ENCODE measurements around the gene SGPL1. TPM values are rescaled to one million over a fixed set of nuclear protein-coding genes. Genes with fewer than 3 reads are reported as not detected.

SGPL1 gene
- total and polyA plus RNA-seq, 10 of the 15 experiments (the other 5 are each of a cell fraction or from before 2014, with no cell fraction given) = 4.9 to 20.7 (median 10.6) TPM

DNA sequence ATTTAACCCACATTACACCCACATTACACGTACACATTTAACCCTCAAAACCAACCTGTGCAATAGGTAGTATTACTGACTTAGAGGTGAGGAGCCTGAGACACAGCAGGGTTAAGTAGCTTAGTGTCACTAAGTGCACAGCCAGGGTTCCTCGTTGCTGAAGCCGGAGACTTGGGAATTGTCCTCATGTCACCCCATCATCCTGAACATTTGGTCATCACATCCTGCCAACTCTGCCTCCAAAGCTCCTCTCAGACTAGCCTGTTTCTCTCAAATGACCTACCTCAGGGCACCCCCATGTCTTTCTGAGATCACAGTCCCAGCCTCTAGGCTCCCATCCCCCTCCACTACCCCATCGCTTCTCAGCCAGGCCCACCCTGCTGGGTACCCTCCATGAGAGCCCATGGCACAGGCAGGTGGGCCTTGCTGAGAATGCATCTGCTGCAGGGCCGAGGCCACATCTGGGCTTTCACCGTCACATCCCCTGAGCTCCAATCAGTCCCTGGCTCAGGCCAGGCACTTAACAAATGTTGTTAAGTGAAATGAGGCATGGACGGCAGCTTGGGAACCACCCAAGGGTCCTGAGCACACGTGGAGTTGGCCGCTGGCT, 93.7 kb downstream of the SGPL1 start:
- Histone ChIP-seq H3K79me2 (ENCODE audit: control insufficient read depth, insufficient read depth, low read length) (no peaks in the 10 kb centered on the region), H4K20me1 (ENCODE audit: control insufficient read depth, insufficient read depth) (no peaks in the 10 kb centered on the region), H3K9me3 (replicated peaks; ENCODE audit: control insufficient read depth, insufficient read depth, low read length) (no peaks in the 10 kb centered on the region), H2AFZ (ENCODE audit: control insufficient read depth, low read depth, low read length) (no peak overlapping the region), H3K27ac (ENCODE audit: control insufficient read depth, insufficient read depth) (no peak overlapping the region), H3K4me1 (ENCODE audit: control insufficient read depth, insufficient read depth, low read length) (no peaks in the 10 kb centered on the region), H3K9ac (ENCODE audit: control insufficient read depth, insufficient read depth, low read length) (no peak overlapping the region), H3K4me2 (ENCODE audit: control insufficient read depth, insufficient read depth) (no peak overlapping the region), H3K27me3 (replicated peaks in 1 of 2; ENCODE audit: control insufficient read depth in 2 of 2, insufficient read depth in 2 of 2, low read length in 1 of 2) (peaks cover 0 to 2% of the 10 kb centered on the region in 2 experiments; a peak in 1 of 4 replicates), H3K4me3 (no peak overlapping the region), H3K36me3 (ENCODE audit: control insufficient read depth in 2 of 2, insufficient read depth in 2 of 2, low read length in 1 of 2) (no peaks in the 10 kb centered on the region)
- DNase-seq (ENCODE audit: low read depth, low spot score) (no peak), ATAC-seq (no peak), FAIRE-seq (no peak)
- RAD21 ChIA-PET (ENCODE audit: unreplicated experiment) = no interaction called here
- SMC1A ChIA-PET (ENCODE audit: uncharacterized antibody, unreplicated experiment) = no interaction called here
- intact Hi-C loops (cut with micrococcal nuclease; ENCODE audit: unreplicated experiment) = no loop called here
- CTCF ChIA-PET = interaction anchor here (1.3 kb wide), 1 partner anchor 375 kb away, joined by 3 read pairs; no protein-coding TSS in a partner anchor
- POLR2A ChIA-PET = no interaction called here
- in situ Hi-C loops (cut with MboI) = no loop called here
- WGBS (ENCODE audit: insufficient coverage, insufficient replicate concordance, low lambda C conversion rate, missing lambda C conversion rate) = 16% methylated on average over 9 of the region's 9 CpGs
- BruUV-seq (replicated peaks) = no TSS peak
- TF ChIP-seq YBX1 (IDR thresholded peaks at IDR 0.05) (no peak), MYB (IDR thresholded peaks at IDR 0.05; ENCODE audit: borderline replicate concordance, low read depth, low read length) (no peak), ZNF622 (IDR thresholded peaks at IDR 0.05) (no peak), POLR2A (IDR thresholded peaks at IDR 0.05; ENCODE audit: low read depth, low read length) (no peak)

DNA sequence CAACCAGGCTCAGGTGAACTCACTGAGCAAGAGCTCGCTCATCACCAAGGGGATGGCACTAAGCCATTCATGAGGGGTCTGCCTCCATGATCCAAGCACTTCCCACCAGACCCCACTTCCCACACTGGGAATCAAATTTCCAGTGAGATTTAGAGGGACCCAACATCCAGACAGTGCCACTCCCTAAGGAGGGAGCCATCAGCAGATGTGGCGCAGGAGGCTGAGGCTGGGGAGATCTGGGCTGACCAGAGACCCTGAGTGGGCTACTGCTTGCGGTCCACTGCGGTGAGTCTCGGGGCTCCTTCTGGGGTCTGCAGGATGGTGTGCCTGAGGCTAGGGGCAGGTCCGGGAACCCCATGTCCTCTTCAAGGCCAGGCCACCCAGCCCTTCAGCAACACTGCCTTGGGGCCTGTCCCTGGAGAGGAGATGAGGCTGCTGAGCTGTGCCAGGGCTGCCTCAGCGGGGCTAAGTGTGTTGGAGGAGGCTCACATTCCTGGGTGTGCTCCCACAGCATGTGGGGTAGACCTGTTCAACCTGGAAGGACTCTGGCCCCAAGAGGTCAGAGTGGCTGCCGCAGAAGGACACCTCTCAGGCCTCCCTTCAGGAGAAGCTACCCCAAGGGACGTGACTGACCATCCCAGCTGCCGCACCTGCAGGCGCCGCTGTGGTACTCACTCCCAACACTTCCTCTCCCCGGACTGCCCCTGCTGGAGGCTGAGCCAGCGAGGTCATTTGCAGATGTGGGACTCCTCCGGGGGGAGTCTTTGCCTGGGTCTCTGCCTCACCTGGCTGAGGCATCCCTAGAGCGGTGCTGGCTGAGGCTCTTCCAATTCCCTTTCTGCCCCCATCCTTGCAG, 95.0 kb downstream of the SGPL1 start:
- in situ Hi-C loops (cut with MboI) (no loop called here), intact Hi-C loops (cut with micrococcal nuclease; ENCODE audit: unreplicated experiment) (no loop called here)
- WGBS (ENCODE audit: insufficient coverage, insufficient replicate concordance, low lambda C conversion rate, missing lambda C conversion rate) = 41% methylated on average over 16 of the region's 16 CpGs
- BruUV-seq (replicated peaks) = no TSS peak
- no peak for DNase-seq (ENCODE audit: low read depth, low spot score)
- POLR2A ChIA-PET = no interaction called here
- CTCF ChIA-PET = interaction anchor here (1.3 kb wide), 1 partner anchor 374 kb away, joined by 3 read pairs; no protein-coding TSS in a partner anchor
- Histone ChIP-seq H3K4me1 (ENCODE audit: control insufficient read depth, insufficient read depth, low read length) (no peaks in the 10 kb centered on the region), H3K4me3 (no peak overlapping the region), H2AFZ (ENCODE audit: control insufficient read depth, low read depth, low read length) (no peak overlapping the region), H3K4me2 (ENCODE audit: control insufficient read depth, insufficient read depth) (no peak overlapping the region), H3K9ac (ENCODE audit: control insufficient read depth, insufficient read depth, low read length) (no peak overlapping the region), H3K79me2 (ENCODE audit: control insufficient read depth, insufficient read depth, low read length) (no peaks in the 10 kb centered on the region), H3K27ac (ENCODE audit: control insufficient read depth, insufficient read depth) (no peak overlapping the region), H3K36me3 (ENCODE audit: control insufficient read depth in 2 of 2, insufficient read depth in 2 of 2, low read length in 1 of 2) (no peaks in the 10 kb centered on the region), H3K27me3 (replicated peaks in 1 of 2; ENCODE audit: control insufficient read depth in 2 of 2, insufficient read depth in 2 of 2, low read length in 1 of 2) (peaks cover 0 to 2% of the 10 kb centered on the region in 2 experiments; a peak in 1 of 4 replicates), H3K9me3 (replicated peaks; ENCODE audit: control insufficient read depth, insufficient read depth, low read length) (no peaks in the 10 kb centered on the region), H4K20me1 (ENCODE audit: control insufficient read depth, insufficient read depth) (no peaks in the 10 kb centered on the region)
- RAD21 ChIA-PET (ENCODE audit: unreplicated experiment) = no interaction called here
- ATAC-seq = no peak
- SMC1A ChIA-PET (ENCODE audit: uncharacterized antibody, unreplicated experiment) = no interaction called here
- FAIRE-seq = no peak
- TF ChIP-seq RAD21 (IDR thresholded peaks at IDR 0.05; ENCODE audit: insufficient read depth, low read depth, low read length) (no peak), MTA2 (IDR thresholded peaks at IDR 0.05; ENCODE audit: low read depth) (no peak), POLR2A (IDR thresholded peaks at IDR 0.05; ENCODE audit: low read depth, low read length) (no peak), STAT3 (IDR thresholded peaks at IDR 0.05; ENCODE audit: low read depth, low read length) (no peak), NFIC (IDR thresholded peaks at IDR 0.05; ENCODE audit: low read depth, low read length) (no peak)
- TF ChIP-seq, protein P1, sequence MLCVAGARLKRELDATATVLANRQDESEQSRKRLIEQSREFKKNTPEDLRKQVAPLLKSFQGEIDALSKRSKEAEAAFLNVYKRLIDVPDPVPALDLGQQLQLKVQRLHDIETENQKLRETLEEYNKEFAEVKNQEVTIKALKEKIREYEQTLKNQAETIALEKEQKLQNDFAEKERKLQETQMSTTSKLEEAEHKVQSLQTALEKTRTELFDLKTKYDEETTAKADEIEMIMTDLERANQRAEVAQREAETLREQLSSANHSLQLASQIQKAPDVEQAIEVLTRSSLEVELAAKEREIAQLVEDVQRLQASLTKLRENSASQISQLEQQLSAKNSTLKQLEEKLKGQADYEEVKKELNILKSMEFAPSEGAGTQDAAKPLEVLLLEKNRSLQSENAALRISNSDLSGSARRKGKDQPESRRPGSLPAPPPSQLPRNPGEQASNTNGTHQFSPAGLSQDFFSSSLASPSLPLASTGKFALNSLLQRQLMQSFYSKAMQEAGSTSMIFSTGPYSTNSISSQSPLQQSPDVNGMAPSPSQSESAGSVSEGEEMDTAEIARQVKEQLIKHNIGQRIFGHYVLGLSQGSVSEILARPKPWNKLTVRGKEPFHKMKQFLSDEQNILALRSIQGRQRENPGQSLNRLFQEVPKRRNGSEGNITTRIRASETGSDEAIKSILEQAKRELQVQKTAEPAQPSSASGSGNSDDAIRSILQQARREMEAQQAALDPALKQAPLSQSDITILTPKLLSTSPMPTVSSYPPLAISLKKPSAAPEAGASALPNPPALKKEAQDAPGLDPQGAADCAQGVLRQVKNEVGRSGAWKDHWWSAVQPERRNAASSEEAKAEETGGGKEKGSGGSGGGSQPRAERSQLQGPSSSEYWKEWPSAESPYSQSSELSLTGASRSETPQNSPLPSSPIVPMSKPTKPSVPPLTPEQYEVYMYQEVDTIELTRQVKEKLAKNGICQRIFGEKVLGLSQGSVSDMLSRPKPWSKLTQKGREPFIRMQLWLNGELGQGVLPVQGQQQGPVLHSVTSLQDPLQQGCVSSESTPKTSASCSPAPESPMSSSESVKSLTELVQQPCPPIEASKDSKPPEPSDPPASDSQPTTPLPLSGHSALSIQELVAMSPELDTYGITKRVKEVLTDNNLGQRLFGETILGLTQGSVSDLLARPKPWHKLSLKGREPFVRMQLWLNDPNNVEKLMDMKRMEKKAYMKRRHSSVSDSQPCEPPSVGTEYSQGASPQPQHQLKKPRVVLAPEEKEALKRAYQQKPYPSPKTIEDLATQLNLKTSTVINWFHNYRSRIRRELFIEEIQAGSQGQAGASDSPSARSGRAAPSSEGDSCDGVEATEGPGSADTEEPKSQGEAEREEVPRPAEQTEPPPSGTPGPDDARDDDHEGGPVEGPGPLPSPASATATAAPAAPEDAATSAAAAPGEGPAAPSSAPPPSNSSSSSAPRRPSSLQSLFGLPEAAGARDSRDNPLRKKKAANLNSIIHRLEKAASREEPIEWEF (IDR thresholded peaks at IDR 0.05; ENCODE audit: insufficient replicate concordance, low read depth, low read length) = no peak
- TF ChIP-seq, protein P2, sequence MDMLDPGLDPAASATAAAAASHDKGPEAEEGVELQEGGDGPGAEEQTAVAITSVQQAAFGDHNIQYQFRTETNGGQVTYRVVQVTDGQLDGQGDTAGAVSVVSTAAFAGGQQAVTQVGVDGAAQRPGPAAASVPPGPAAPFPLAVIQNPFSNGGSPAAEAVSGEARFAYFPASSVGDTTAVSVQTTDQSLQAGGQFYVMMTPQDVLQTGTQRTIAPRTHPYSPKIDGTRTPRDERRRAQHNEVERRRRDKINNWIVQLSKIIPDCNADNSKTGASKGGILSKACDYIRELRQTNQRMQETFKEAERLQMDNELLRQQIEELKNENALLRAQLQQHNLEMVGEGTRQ (IDR thresholded peaks at IDR 0.05; ENCODE audit: borderline replicate concordance, low read depth, low read length) = no peak

Measured in GM12878 (cell line).